SK-N-SH treated with all-trans-retinoic acid at 6 μM for 48 hours (cell line): ENCODE measurements around the gene VASN.
A peak's percentile ranks its signal among the peaks of the same experiment; 100 is the strongest.

Experiments
- ATAC-seq: fragments of 200-7000 bp; cut with Tn5 transposase; 3 replicates; pipeline ENCODE4 v1.9.1; 2020; ENCODE audit warnings: mild to moderate bottlenecking, moderate library complexity
- ARNTL ChIP-seq: fragments of 450-650 bp; formaldehyde crosslinking; IDR thresholded peaks from 2 replicates; pipeline ENCODE4 v1.5.0; 2020; ENCODE audit warnings: low read depth, mild to moderate bottlenecking, moderate library complexity, borderline replicate concordance
- BACH2 ChIP-seq: fragments of 250-450 bp; sonication (Bioruptor Pico); IDR thresholded peaks from 2 replicates; pipeline ENCODE4 v1.9.0; 2021; ENCODE audit warnings: mild to moderate bottlenecking, borderline replicate concordance
- CREB5 ChIP-seq: fragments of 250-450 bp; sonication (Bioruptor Pico); IDR thresholded peaks from 2 replicates; pipeline ENCODE4 v1.5.1; 2020; ENCODE audit warnings: low read depth, mild to moderate bottlenecking, moderate library complexity
- CSDC2 ChIP-seq: fragments of 250-450 bp; sonication (Bioruptor Pico); IDR thresholded peaks from 2 replicates; pipeline ENCODE4 v1.5.0; 2020; ENCODE audit warnings: mild to moderate bottlenecking, moderate library complexity
- CSRNP3 ChIP-seq: fragments of 250-450 bp; sonication (Bioruptor Pico); IDR thresholded peaks from 2 replicates; pipeline ENCODE4 v1.5.1; 2021; ENCODE audit warnings: mild to moderate bottlenecking, moderate library complexity
- ESRRG ChIP-seq: fragments of 250-450 bp; sonication (Bioruptor Pico); IDR thresholded peaks from 2 replicates; pipeline ENCODE4 v1.6.1; 2021; ENCODE audit warnings: mild to moderate bottlenecking
- GLIS3 ChIP-seq: fragments of 250-450 bp; sonication (Bioruptor Pico); IDR thresholded peaks from 2 replicates; pipeline ENCODE4 v1.5.0; 2020; ENCODE audit warnings: mild to moderate bottlenecking, moderate library complexity
- ISL1 ChIP-seq: fragments of 250-450 bp; sonication (Bioruptor Pico); IDR thresholded peaks from 2 replicates; pipeline ENCODE4 v2.1.2; 2022; ENCODE audit warnings: mild to moderate bottlenecking, moderate library complexity
- OSR1 ChIP-seq: fragments of 250-450 bp; sonication (Bioruptor Pico); IDR thresholded peaks from 2 replicates; pipeline ENCODE4 v1.8.0; 2022; ENCODE audit warnings: moderate library complexity, mild to moderate bottlenecking, inconsistent platforms
- PATZ1 ChIP-seq: fragments of 250-450 bp; sonication (Bioruptor Pico); IDR thresholded peaks from 2 replicates; pipeline ENCODE4 v1.8.0; 2020; ENCODE audit warnings: mild to moderate bottlenecking, moderate library complexity, borderline replicate concordance
- POU6F1 ChIP-seq: fragments of 250-450 bp; sonication (Bioruptor Pico); IDR thresholded peaks from 2 replicates; pipeline ENCODE4 v1.8.0; 2021; ENCODE audit warnings: low read depth, mild to moderate bottlenecking, moderate library complexity, borderline replicate concordance
- PPARA ChIP-seq: fragments of 250-450 bp; sonication (Bioruptor Pico); IDR thresholded peaks from 2 replicates; pipeline ENCODE4 v1.5.0; 2020; ENCODE audit warnings: mild to moderate bottlenecking, borderline replicate concordance
- RARB ChIP-seq: fragments of 250-450 bp; sonication (Bioruptor Pico); IDR thresholded peaks from 2 replicates; pipeline ENCODE4 v1.8.0; 2021; ENCODE audit warnings: mild to moderate bottlenecking, moderate library complexity
- SNAI2 ChIP-seq: fragments of 250-450 bp; sonication (Bioruptor Pico); IDR thresholded peaks from 2 replicates; pipeline ENCODE4 v1.5.0; 2020; ENCODE audit warnings: mild to moderate bottlenecking, moderate library complexity
- TCF4 ChIP-seq: fragments of 250-450 bp; sonication (Bioruptor Pico); IDR thresholded peaks from 2 replicates; pipeline ENCODE4 v1.8.0; 2021; ENCODE audit warnings: mild to moderate bottlenecking, moderate library complexity, borderline replicate concordance
- TSHZ2 ChIP-seq: fragments of 250-450 bp; sonication (Bioruptor Pico); IDR thresholded peaks from 2 replicates; pipeline ENCODE4 v1.5.0; 2020; ENCODE audit warnings: mild to moderate bottlenecking, moderate library complexity
- ZC3H10 ChIP-seq: fragments of 250-450 bp; sonication (Bioruptor Pico); IDR thresholded peaks from 2 replicates; pipeline ENCODE4 v1.5.1; 2021; ENCODE audit warnings: mild to moderate bottlenecking, moderate library complexity
- ZFP3 ChIP-seq: fragments of 250-450 bp; sonication (Bioruptor Pico); IDR thresholded peaks from 2 replicates; pipeline ENCODE4 v1.5.0; 2020; ENCODE audit warnings: mild to moderate bottlenecking, moderate library complexity
- ZFP30 ChIP-seq: fragments of 450-650 bp; formaldehyde crosslinking; IDR thresholded peaks from 2 replicates; pipeline ENCODE4 v1.5.0; 2022; ENCODE audit warnings: mild to moderate bottlenecking, moderate library complexity
- ZNF70 ChIP-seq: fragments of 450-650 bp; formaldehyde crosslinking; IDR thresholded peaks from 2 replicates; pipeline ENCODE4 v1.5.0; 2020; ENCODE audit warnings: mild to moderate bottlenecking, moderate library complexity

VASN gene

DNA sequence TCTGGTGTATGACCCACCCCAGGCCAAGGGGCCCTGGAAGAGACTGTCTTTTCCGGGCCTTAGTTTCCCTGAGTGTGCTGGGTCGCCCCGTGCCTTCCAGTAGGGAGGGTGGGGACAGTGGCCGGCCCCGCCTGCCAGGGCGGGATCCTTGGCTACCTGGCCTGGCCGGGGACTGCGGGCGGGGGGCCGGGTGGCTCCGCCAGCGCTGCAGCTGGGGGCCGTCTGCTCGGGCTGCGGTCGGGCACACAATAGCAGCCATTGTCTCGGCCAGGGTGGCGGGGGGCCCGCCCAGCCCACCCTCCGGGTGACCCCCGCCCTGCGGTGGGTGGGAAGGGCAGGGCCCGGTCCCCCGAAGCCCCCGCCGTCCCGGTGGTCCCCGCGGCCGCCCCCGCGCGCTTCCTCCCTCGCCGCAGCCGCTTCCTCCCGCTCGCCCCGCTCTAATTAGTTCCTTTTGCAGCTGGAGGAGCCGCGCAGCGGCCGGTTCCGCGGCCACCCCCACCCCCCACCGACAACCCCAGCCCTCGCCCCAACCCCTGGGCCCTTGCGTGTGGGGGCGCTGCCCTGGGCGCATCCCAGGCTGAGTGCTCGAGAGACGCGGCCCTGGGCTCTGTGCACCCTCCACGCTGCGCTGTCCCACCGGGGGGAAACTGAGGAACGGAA lies 44.1 kb upstream of the VASN start:
- TF ChIP-seq OSR1 = no peak
- TF ChIP-seq ARNTL (CRISPR knock-in tag) = no peak
- TF ChIP-seq GLIS3 (CRISPR knock-in tag) = no peak
- TF ChIP-seq ZC3H10 (CRISPR knock-in tag) = no peak
- no peak for TF ChIP-seq CSDC2 (CRISPR knock-in tag)
- TF ChIP-seq ESRRG (CRISPR knock-in tag) = no peak
- TF ChIP-seq ZFP3 (CRISPR knock-in tag) = no peak
- no peak for TF ChIP-seq SNAI2 (CRISPR knock-in tag)
- TF ChIP-seq PATZ1 (CRISPR knock-in tag) = no peak
- TF ChIP-seq ZFP30 (CRISPR knock-in tag) = no peak
- no peak for TF ChIP-seq PPARA (CRISPR knock-in tag)
- no peak for TF ChIP-seq POU6F1
- no peak for TF ChIP-seq CSRNP3 (CRISPR knock-in tag)
- TF ChIP-seq ISL1 (CRISPR knock-in tag) = no peak
- ATAC-seq = peak; percentile 9; the same call in 2 of the 3 replicates

DNA sequence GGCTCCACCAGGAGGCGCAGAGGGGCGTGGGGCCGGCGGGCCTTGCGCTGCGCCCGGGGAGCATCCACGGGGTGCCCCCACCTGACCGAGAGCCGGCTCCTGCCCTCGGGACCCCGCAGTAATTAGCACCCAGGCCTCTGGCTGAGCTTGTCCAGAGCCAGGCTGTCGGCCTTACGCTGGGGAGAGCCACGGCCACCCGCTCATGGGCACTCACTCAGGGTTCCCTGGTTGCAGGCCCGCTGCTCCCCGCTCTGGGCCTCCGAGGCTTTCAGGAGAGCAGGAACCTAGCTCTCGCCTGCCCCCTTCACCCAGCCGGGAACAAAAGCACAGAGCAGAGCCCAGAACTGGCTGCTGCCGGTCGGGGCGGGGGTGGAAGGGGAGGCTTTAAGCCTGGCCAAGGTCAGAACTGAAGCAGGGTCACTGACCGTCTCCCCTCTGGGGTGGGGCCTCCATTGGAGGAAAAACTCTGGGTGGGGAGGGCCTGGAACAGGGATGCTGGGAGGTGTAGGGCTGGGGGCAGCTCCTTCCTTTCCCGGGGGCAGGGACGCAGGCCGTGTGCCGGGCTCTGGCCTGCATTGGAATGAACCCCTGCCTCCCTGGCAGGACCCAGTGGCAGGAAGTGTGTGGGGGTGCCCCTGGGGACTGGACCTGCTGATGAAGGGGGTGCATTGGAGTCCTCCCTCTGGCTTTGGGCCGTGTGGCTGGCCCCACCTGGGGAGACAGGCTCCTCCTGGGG lies 43.4 kb upstream of the VASN start:
- ATAC-seq = peak; percentile 88
- TF ChIP-seq ZNF70 (CRISPR knock-in tag) (no peak), RARB (CRISPR knock-in tag) (no peak), BACH2 (CRISPR knock-in tag) (no peak), CSDC2 (CRISPR knock-in tag) (no peak), CREB5 (CRISPR knock-in tag) (no peak), TSHZ2 (no peak), OSR1 (no peak), ESRRG (CRISPR knock-in tag) (no peak), PATZ1 (CRISPR knock-in tag) (no peak), TCF4 (CRISPR knock-in tag) (no peak), ZFP30 (CRISPR knock-in tag) (no peak)
